H9 (cell line): ENCODE data around the gene PVALB. TPM values are rescaled to one million over a fixed set of nuclear protein-coding genes. Genes with fewer than 3 reads are reported as not detected.

Source experiments
- DNase-seq: peaks from one replicate; pipeline ENCODE4 v3.0.0-alpha.2; 2017
- H2AFZ ChIP-seq: one replicate; pipeline ENCODE4 v1.6.1; 2013; ENCODE audit warnings: mild to moderate bottlenecking, low read length, control low read depth, moderate library complexity
- H2AK5ac ChIP-seq: 2 replicates; pipeline ENCODE4 v1.6.1; 2013; ENCODE audit warnings: low read length, control low read depth, mixed read lengths; ENCODE audit not compliant: insufficient read length
- H2BK120ac ChIP-seq: one replicate; pipeline ENCODE4 v1.6.1; 2013; ENCODE audit warnings: low read depth, mild to moderate bottlenecking, low read length, control low read depth, inconsistent platforms; ENCODE audit not compliant: poor library complexity, severe bottlenecking
- H2BK12ac ChIP-seq: 2 replicates; pipeline ENCODE4 v1.6.1; 2013; ENCODE audit warnings: low read length, control low read depth, mixed read lengths, low read depth; ENCODE audit not compliant: insufficient read length
- H2BK15ac ChIP-seq: 2 replicates; pipeline ENCODE4 v1.6.1; 2013; ENCODE audit warnings: low read depth, low read length, control low read depth
- H2BK20ac ChIP-seq: one replicate; pipeline ENCODE4 v1.6.1; 2013; ENCODE audit warnings: low read depth, mild to moderate bottlenecking, low read length, control low read depth, inconsistent platforms; ENCODE audit not compliant: poor library complexity, severe bottlenecking
- H2BK5ac ChIP-seq: 2 replicates; pipeline ENCODE4 v1.6.1; 2013; ENCODE audit warnings: low read length, control low read depth, mixed read lengths; ENCODE audit not compliant: insufficient read length
- H3K14ac ChIP-seq: 2 replicates; pipeline ENCODE4 v1.6.1; 2013; ENCODE audit warnings: low read length, control low read depth; ENCODE audit not compliant: insufficient read depth
- H3K18ac ChIP-seq: 2 replicates; pipeline ENCODE4 v1.6.1; 2013; ENCODE audit warnings: low read depth, mild to moderate bottlenecking, mixed read lengths, low read length, control low read depth; ENCODE audit not compliant: insufficient read length
- H3K23ac ChIP-seq: 2 replicates; pipeline ENCODE4 v1.6.1; 2013; ENCODE audit warnings: low read length, control low read depth, mixed read lengths, low read depth; ENCODE audit not compliant: insufficient read length
- H3K23me2 ChIP-seq: 2 replicates; pipeline ENCODE4 v1.6.1; 2013; ENCODE audit warnings: low read depth, mild to moderate bottlenecking, mixed read lengths, low read length, control low read depth; ENCODE audit not compliant: insufficient read length, poor library complexity, severe bottlenecking
- H3K27ac ChIP-seq: 2 replicates; pipeline ENCODE4 v1.5.1; 2013; ENCODE audit warnings: low read length, control low read depth, mixed read lengths, low read depth; ENCODE audit not compliant: insufficient read length
- H3K27me3 ChIP-seq: 2 replicates; pipeline ENCODE4 v1.6.1; 2013; ENCODE audit warnings: low read length, control low read depth, inconsistent platforms; ENCODE audit not compliant: insufficient read depth
- H3K4ac ChIP-seq: 2 replicates; pipeline ENCODE4 v1.6.1; 2013; ENCODE audit warnings: low read depth, mild to moderate bottlenecking, control low read depth, inconsistent platforms, low read length, moderate library complexity
- H3K4me1 ChIP-seq: 2 replicates; pipeline ENCODE4 v1.6.1; 2013; ENCODE audit warnings: low read length, control low read depth, inconsistent platforms; ENCODE audit not compliant: insufficient read depth
- H3K4me2 ChIP-seq: 2 replicates; pipeline ENCODE4 v1.6.1; 2013; ENCODE audit warnings: low read length, control low read depth, mixed read lengths; ENCODE audit not compliant: insufficient read length, insufficient read depth
- H3K56ac ChIP-seq: 2 replicates; pipeline ENCODE4 v1.6.1; 2013; ENCODE audit warnings: low read depth, mild to moderate bottlenecking, mixed read lengths, low read length, control low read depth; ENCODE audit not compliant: insufficient read length
- H3K79me1 ChIP-seq: 2 replicates; pipeline ENCODE4 v1.6.1; 2013; ENCODE audit warnings: low read depth, mild to moderate bottlenecking, moderate library complexity, low read length, control low read depth, inconsistent platforms; ENCODE audit not compliant: insufficient read depth, poor library complexity, severe bottlenecking
- H3K79me2 ChIP-seq: 2 replicates; pipeline ENCODE4 v1.6.1; 2013; ENCODE audit warnings: low read length, control low read depth, inconsistent platforms; ENCODE audit not compliant: insufficient read depth
- H3K9ac ChIP-seq: 2 replicates; pipeline ENCODE4 v1.6.1; 2013; ENCODE audit warnings: low read length, control low read depth, mixed read lengths; ENCODE audit not compliant: insufficient read length; ENCODE audit errors: extremely low read depth
- H3K9me3 ChIP-seq: one replicate; pipeline ENCODE4 v1.6.1; 2013; ENCODE audit warnings: low read depth, low read length, inconsistent platforms; ENCODE audit not compliant: control insufficient read depth
- H3T11ph ChIP-seq: one replicate; pipeline ENCODE4 v1.6.1; 2013; ENCODE audit warnings: mild to moderate bottlenecking, low read length, control low read depth, inconsistent platforms
- H4K20me1 ChIP-seq: one replicate; pipeline ENCODE4 v1.6.1; 2013; ENCODE audit not compliant: control insufficient read depth, insufficient read length, insufficient read depth
- H4K5ac ChIP-seq: 2 replicates; pipeline ENCODE4 v1.6.1; 2013; ENCODE audit warnings: low read depth, mild to moderate bottlenecking, mixed read lengths, low read length, control low read depth; ENCODE audit not compliant: insufficient read length
- H4K8ac ChIP-seq: replicated peaks from 2 replicates; pipeline ENCODE4 v1.6.1; 2013; ENCODE audit warnings: low read length, control low read depth, mixed read lengths, low read depth; ENCODE audit not compliant: insufficient read length
- H4K91ac ChIP-seq: 2 replicates; pipeline ENCODE4 v1.6.1; 2013; ENCODE audit warnings: low read depth, mild to moderate bottlenecking, moderate library complexity, mixed read lengths, low read length, control low read depth; ENCODE audit not compliant: insufficient read length
- H3K27ac Mint-ChIP-seq, 3 experiments: 2 replicates in 2 of 3; 3 replicates in 1 of 3; pipeline ENCODE4 v1.8.0; 2020 to 2021; ENCODE audit warnings: mixed read lengths in 3 of 3, mild to moderate bottlenecking in 1 of 3, moderate library complexity in 1 of 3
- H3K27me3 Mint-ChIP-seq: 2 replicates; pipeline ENCODE4 v1.8.0; 2021; ENCODE audit warnings: low read depth, mild to moderate bottlenecking, moderate library complexity, mixed read lengths
- H3K36me3 Mint-ChIP-seq, 3 experiments: 2 replicates in 2 of 3; 3 replicates in 1 of 3; pipeline ENCODE4 v1.8.0; 2020 to 2021; ENCODE audit warnings: low read depth in 3 of 3, mixed read lengths in 3 of 3; ENCODE audit not compliant: insufficient read depth in 1 of 3
- H3K4me1 Mint-ChIP-seq, 2 experiments: 2 replicates each; pipeline ENCODE4 v1.8.0; 2020; ENCODE audit warnings: mixed read lengths in 2 of 2
- H3K4me3 Mint-ChIP-seq, 2 experiments: 2 replicates in 1 of 2; 3 replicates in 1 of 2; pipeline ENCODE4 v1.8.0; 2020 to 2021; ENCODE audit warnings: mild to moderate bottlenecking in 2 of 2, mixed read lengths in 2 of 2, moderate library complexity in 1 of 2
- H3K9me3 Mint-ChIP-seq, 2 experiments: 2 replicates in 1 of 2; 3 replicates in 1 of 2; pipeline ENCODE4 v1.8.0; 2020; ENCODE audit warnings: mild to moderate bottlenecking in 2 of 2, mixed read lengths in 2 of 2, moderate library complexity in 1 of 2
- CTCF ChIP-seq: fragments of 200-600 bp; sonication (generic); conservative IDR thresholded peaks from 3 replicates; pipeline ENCODE4 v1.8.0; 2021; ENCODE audit warnings: antibody characterized with exemption, mild to moderate bottlenecking
- WGBS: extraction: QIAGEN DNeasy Blood & Tissue Kit; methylation state at CpG from one replicate; pipeline ENCODE4 v1.1.7; 2013; ENCODE audit warnings: missing lambda C conversion rate, low lambda C conversion rate, mixed read lengths; ENCODE audit not compliant: insufficient read length; ENCODE audit errors: extremely low coverage; 5-methylcytosine and 5-hydroxymethylcytosine counted together
- total RNA-seq: library from RNA; stranded (reverse); gene quantifications from 2 replicates; pipeline ENCODE4 v1.2.1, GENCODE V29; 2021

Gene PVALB
- total RNA-seq, 1 experiment from 2014 or later: 2.7 TPM

DNA sequence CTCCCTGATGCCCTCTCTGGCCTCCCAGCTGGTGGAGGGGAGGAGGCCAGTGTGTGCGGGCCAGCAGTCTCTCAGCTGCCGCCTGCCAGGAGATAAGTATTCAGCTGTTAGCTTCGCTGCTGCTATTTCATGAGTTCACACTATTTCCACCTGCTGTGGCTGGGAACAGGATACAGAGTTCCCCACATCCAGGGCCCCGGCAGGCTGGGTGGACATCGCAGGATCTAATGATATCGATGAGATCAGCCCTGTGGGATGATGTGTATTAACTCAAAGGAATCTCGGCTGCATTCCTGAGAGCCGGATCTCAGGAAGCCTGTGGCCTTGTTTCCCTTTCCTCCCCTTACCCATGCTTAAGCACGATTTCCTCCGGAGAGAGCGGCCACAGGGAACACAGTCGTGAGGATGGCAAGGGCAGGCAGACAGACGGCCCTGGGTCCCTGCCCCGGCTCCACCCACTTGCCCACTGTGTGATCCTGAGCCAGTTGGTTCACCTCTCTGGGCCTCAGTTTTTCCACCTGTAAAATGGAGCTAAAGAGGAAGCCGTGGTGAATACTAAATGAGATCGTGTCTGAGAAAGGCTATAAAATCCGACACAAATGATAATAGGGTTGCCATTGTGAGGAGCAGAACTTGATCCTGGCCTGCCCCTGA, 6.5 kb upstream of the PVALB start:
- Histone ChIP-seq H3K4me1 (no peaks in the 10 kb centered on the region), H2BK15ac (no peak overlapping the region), H3K4ac (no peak overlapping the region), H3K14ac (no peak overlapping the region), H2AFZ (no peak overlapping the region), H3K56ac (no peak overlapping the region), H2BK12ac (no peak overlapping the region), H3T11ph (no peak overlapping the region), H4K8ac (no peak overlapping the region), H4K5ac (no peak overlapping the region), H3K4me2 (no peak overlapping the region), H2BK5ac (no peak overlapping the region), H3K27me3 (no peaks in the 10 kb centered on the region; the same call in 1 of the 2 replicates), H2BK20ac (no peak overlapping the region), H3K9ac (no peak overlapping the region), H2AK5ac (no peak overlapping the region), H3K18ac (no peak overlapping the region), H4K91ac (no peak overlapping the region), H4K20me1 (no peaks in the 10 kb centered on the region), H3K23ac (no peak overlapping the region), H3K23me2 (no peaks in the 10 kb centered on the region), H3K79me1 (no peaks in the 10 kb centered on the region), H3K9me3 (no peaks in the 10 kb centered on the region), H3K27ac (no peak overlapping the region), H3K79me2 (no peaks in the 10 kb centered on the region), H2BK120ac (no peak overlapping the region)
- Mint-ChIP-seq H3K4me3 (no peak overlapping the region; a peak in 1 of 5 replicates), H3K4me1 (peaks cover 20 to 35% of the 10 kb centered on the region in 2 experiments), H3K27me3 (peaks cover 39% of the 10 kb centered on the region), H3K9me3 (no peaks in the 10 kb centered on the region; a peak in 1 of 5 replicates), H3K27ac (peak overlapping the region in 1 of 3 experiments; percentile 63; a peak in 2 of 7 replicates), H3K36me3 (no peaks in the 10 kb centered on the region)
- WGBS: no CpG with 5 or more reads among the region's 17 CpGs
- DNase-seq: peak; percentile 51
- no peak for TF ChIP-seq CTCF
